Breast epithelium (tissue), 4 donors: ENCODE results near the gene RILP. TPM values are rescaled to one million over a fixed set of nuclear protein-coding genes. Genes with fewer than 3 reads are reported as not detected.

Source experiments
- DNase-seq, 2 donors: peaks; one replicate each; pipeline ENCODE4 v3.0.0-alpha.2; 2019; ENCODE audit warnings: low spot score in 2 of 2
- H3K27ac ChIP-seq, 2 donors: fragments of 200-600 bp; sonication (generic) in 1 of 2; one replicate each; pipeline ENCODE4 v1.5.1; 2016 to 2019; ENCODE audit warnings: mild to moderate bottlenecking in 1 of 2
- H3K27me3 ChIP-seq, 2 donors: fragments of 200-600 bp; sonication (generic) in 1 of 2; one replicate each; pipeline versions ENCODE4 v1.5.1 to v1.6.0; 2017 to 2019; ENCODE audit warnings: control low read depth in 1 of 2, mild to moderate bottlenecking in 1 of 2
- H3K36me3 ChIP-seq: fragments of 200-600 bp; one replicate; pipeline ENCODE4 v1.5.1; 2019
- H3K4me1 ChIP-seq, 2 donors: fragments of 200-600 bp; sonication (generic); one replicate each; pipeline ENCODE4 v1.5.1; 2016 to 2019; ENCODE audit warnings: control low read depth in 1 of 2
- H3K4me3 ChIP-seq, 3 donors: fragments of 200-600 bp; sonication (generic); 1 replicate in 2 of 3; 2 replicates in 1 of 3; pipeline ENCODE4 v1.5.1; 2016 to 2019; ENCODE audit warnings: mild to moderate bottlenecking in 3 of 3, moderate library complexity in 2 of 3
- H3K9me3 ChIP-seq, 2 donors: fragments of 200-600 bp; sonication (generic) in 1 of 2; one replicate each; pipeline ENCODE4 v1.5.1; 2016 to 2019; ENCODE audit warnings: control low read depth in 1 of 2
- POLR2A ChIP-seq: fragments of 450-650 bp; IDR thresholded peaks from one replicate; pipeline ENCODE4 v1.6.1; 2016; ENCODE audit warnings: antibody characterized with exemption, mild to moderate bottlenecking, moderate library complexity
- POLR2AphosphoS5 ChIP-seq, 3 donors: sonication (generic); formaldehyde crosslinking; IDR thresholded peaks; one replicate each; pipeline ENCODE4 v1.6.1; 2017; ENCODE audit warnings: antibody characterized with exemption in 3 of 3
- intact Hi-C: fragments of 100-400 bp; cut with DNase I; formaldehyde crosslinking; loops from one replicate; pipeline ENCODE4 v1.15.1; 2023; ENCODE audit warnings: low total_unique reads
- total RNA-seq, 3 donors: library from RNA; depleted of rRNA; stranded (reverse); fragments of >200 nt; gene quantifications; one replicate each; pipeline ENCODE4 v1.1.0, GENCODE V29; 2016
- TF ChIP-seq, protein P1 (sequence below), 3 donors: fragments of 450-650 bp; IDR thresholded peaks; one replicate each; pipeline ENCODE4 v1.5.1; 2016 to 2017; ENCODE audit warnings: antibody characterized with exemption in 3 of 3, mild to moderate bottlenecking in 3 of 3, moderate library complexity in 3 of 3

RILP gene, protein sequence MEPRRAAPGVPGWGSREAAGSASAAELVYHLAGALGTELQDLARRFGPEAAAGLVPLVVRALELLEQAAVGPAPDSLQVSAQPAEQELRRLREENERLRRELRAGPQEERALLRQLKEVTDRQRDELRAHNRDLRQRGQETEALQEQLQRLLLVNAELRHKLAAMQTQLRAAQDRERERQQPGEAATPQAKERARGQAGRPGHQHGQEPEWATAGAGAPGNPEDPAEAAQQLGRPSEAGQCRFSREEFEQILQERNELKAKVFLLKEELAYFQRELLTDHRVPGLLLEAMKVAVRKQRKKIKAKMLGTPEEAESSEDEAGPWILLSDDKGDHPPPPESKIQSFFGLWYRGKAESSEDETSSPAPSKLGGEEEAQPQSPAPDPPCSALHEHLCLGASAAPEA
- 10 to 100 TPM; 15.4 to 42.7 (median 31.1) TPM for total RNA-seq

- Histone ChIP-seq H3K4me1 (peaks cover 0 to 6% of the 10 kb centered on the region in 2 donors), H3K27me3 (no peaks in the 10 kb centered on the region), H3K36me3 (peaks cover 13% of the 10 kb centered on the region), H3K27ac (peak within 1 kb of the TSS; percentile 91 to 92), H3K9me3 (no peaks in the 10 kb centered on the region), H3K4me3 (peak within 1 kb of the TSS; percentile 73 to 80 (median 75))
- TF ChIP-seq, protein P1, sequence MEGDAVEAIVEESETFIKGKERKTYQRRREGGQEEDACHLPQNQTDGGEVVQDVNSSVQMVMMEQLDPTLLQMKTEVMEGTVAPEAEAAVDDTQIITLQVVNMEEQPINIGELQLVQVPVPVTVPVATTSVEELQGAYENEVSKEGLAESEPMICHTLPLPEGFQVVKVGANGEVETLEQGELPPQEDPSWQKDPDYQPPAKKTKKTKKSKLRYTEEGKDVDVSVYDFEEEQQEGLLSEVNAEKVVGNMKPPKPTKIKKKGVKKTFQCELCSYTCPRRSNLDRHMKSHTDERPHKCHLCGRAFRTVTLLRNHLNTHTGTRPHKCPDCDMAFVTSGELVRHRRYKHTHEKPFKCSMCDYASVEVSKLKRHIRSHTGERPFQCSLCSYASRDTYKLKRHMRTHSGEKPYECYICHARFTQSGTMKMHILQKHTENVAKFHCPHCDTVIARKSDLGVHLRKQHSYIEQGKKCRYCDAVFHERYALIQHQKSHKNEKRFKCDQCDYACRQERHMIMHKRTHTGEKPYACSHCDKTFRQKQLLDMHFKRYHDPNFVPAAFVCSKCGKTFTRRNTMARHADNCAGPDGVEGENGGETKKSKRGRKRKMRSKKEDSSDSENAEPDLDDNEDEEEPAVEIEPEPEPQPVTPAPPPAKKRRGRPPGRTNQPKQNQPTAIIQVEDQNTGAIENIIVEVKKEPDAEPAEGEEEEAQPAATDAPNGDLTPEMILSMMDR (IDR thresholded peaks at IDR 0.05): no peak
- no peak for TF ChIP-seq POLR2A
- TF ChIP-seq POLR2AphosphoS5 (IDR thresholded peaks at IDR 0.05): peak in 2 of 3 donors; percentile 23 to 43
- peak; percentile 88 to 92 for DNase-seq
- intact Hi-C loops: loop anchor here (10.0 kb wide), 1 partner anchor 385 kb away; no protein-coding TSS in a partner anchor
Observed at GRCh38 chr17:1649844-1650501, at the start of gene RILP. TSS of gene RILP (minus strand) at chr17:1649866. CDS start at chr17:1649804, 62 bp downstream.

- no peak overlapping the region for H3K27ac ChIP-seq
Observed at GRCh38 chr17:1697681-1698080, 48.0 kb upstream of the RILP start.

DNA sequence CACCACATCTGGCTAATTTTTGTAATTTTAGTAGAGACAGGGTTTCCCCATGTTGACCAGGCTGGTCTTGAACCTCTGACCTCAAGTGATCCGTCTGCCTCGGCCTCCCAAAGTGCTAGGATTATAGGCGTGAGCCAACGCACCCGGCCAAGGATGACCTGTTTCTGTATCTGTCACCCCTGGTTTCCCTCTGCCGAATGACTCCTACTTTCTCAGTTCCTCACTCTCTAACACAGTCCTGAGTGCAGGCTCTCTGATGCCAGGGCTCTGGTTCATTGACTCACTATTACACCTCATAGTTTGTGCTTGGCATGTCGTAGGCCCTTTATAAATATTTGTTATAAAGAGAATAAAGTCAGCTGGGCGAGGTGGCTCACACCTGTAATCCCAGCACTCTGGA lies 45.7 kb upstream of the RILP start:
- no peaks in the 10 kb centered on the region for H3K9me3 ChIP-seq
- no peak overlapping the region for H3K27ac ChIP-seq
- no peaks in the 10 kb centered on the region for H3K4me1 ChIP-seq
- intact Hi-C loops: no loop called here
- H3K36me3 ChIP-seq: no peaks in the 10 kb centered on the region
- no peak for DNase-seq
- H3K4me3 ChIP-seq: no peak overlapping the region
- TF ChIP-seq POLR2AphosphoS5 (IDR thresholded peaks at IDR 0.05) (no peak), POLR2A (no peak)
- TF ChIP-seq, protein P1 (IDR thresholded peaks at IDR 0.05): no peak
- no peaks in the 10 kb centered on the region for H3K27me3 ChIP-seq

More at GRCh38 chr17:1697681-1698080, 48.0 kb upstream of the RILP start:
- Histone ChIP-seq H3K4me3 (no peak overlapping the region), H3K4me1 (no peaks in the 10 kb centered on the region), H3K27me3 (no peaks in the 10 kb centered on the region), H3K9me3 (no peaks in the 10 kb centered on the region), H3K36me3 (no peaks in the 10 kb centered on the region)
- TF ChIP-seq, protein P1 (IDR thresholded peaks at IDR 0.05): no peak
- no peak for TF ChIP-seq POLR2AphosphoS5 (IDR thresholded peaks at IDR 0.05)
- intact Hi-C loops: no loop called here
- no peak for DNase-seq

DNA sequence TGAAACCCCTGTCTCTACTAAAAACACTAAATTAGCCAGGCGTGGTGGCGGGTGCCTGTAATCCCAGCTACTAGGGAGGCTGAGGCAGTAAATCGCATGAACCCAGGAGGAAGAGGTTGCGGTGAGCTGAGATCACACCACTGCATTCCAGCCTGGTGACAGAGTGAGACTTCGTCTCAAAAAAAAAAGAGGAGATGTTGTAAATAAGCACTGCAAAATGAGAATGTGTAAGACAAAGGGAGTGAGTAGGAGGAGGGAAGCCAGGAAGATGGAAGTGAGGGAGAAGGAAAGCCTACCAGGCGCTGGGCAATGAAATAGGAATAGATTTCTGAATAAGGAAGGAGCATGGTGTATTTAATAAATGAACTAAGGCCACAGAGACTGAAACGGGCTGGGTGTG lies 43.7 kb upstream of the RILP start:
- no peak for DNase-seq
- intact Hi-C loops: no loop called here
- no peaks in the 10 kb centered on the region for H3K4me1 ChIP-seq
- no peak overlapping the region for H3K4me3 ChIP-seq
- no peak overlapping the region for H3K27ac ChIP-seq
- no peaks in the 10 kb centered on the region for H3K9me3 ChIP-seq
- TF ChIP-seq, protein P1 (IDR thresholded peaks at IDR 0.05): no peak
- TF ChIP-seq POLR2A (no peak), POLR2AphosphoS5 (IDR thresholded peaks at IDR 0.05) (no peak)
- H3K27me3 ChIP-seq: no peaks in the 10 kb centered on the region
- no peaks in the 10 kb centered on the region for H3K36me3 ChIP-seq
